Natural killer cell (primary cell): Measurements from ENCODE around the gene IFNL4. TPM values are rescaled to one million over a fixed set of nuclear protein-coding genes. Genes with fewer than 3 reads are reported as not detected.

Experiments used
- ATAC-seq, 3 donors: fragments of 150-1000 bp in 2 of 3; fragments of 200-7000 bp in 1 of 3; cut with Tn5 transposase; 1 replicate in 1 of 3; 2 replicates in 2 of 3; pipeline ENCODE4 v1.10.0; 2021; ENCODE audit warnings: mild to moderate bottlenecking in 2 of 3, moderate library complexity in 2 of 3
- DNase-seq, 2 donors: peaks; one replicate each; pipeline versions ENCODE4 v3.0.0 to v3.0.0-alpha.2; 2013 to 2021; ENCODE audit warnings: mixed read lengths in 1 of 2
- H3K27ac ChIP-seq: one replicate; pipeline ENCODE4 v1.5.1; 2013; ENCODE audit warnings: mild to moderate bottlenecking, low read length
- H3K27me3 ChIP-seq: one replicate; pipeline ENCODE4 v1.6.1; 2013; ENCODE audit warnings: low read length; ENCODE audit not compliant: control insufficient read depth, insufficient read depth
- H3K36me3 ChIP-seq: one replicate; pipeline ENCODE4 v1.6.1; 2013; ENCODE audit warnings: low read length; ENCODE audit not compliant: control insufficient read depth, insufficient read depth
- H3K4me1 ChIP-seq: one replicate; pipeline ENCODE4 v1.6.1; 2013; ENCODE audit warnings: low read length; ENCODE audit not compliant: control insufficient read depth, insufficient read depth
- H3K4me3 ChIP-seq: one replicate; pipeline ENCODE4 v1.5.1; 2013; ENCODE audit warnings: low read length
- H3K9me3 ChIP-seq: one replicate; pipeline ENCODE4 v1.6.1; 2013; ENCODE audit warnings: low read length; ENCODE audit not compliant: control insufficient read depth, insufficient read depth
- H3K27ac Mint-ChIP-seq, 2 donors: one replicate each; pipeline ENCODE4 v1.8.0; 2022; ENCODE audit warnings: mild to moderate bottlenecking in 2 of 2, mixed read lengths in 2 of 2, moderate library complexity in 1 of 2
- H3K27me3 Mint-ChIP-seq, 2 donors: one replicate each; pipeline ENCODE4 v1.8.0; 2022; ENCODE audit warnings: low read depth in 2 of 2, mixed read lengths in 2 of 2
- H3K36me3 Mint-ChIP-seq: one replicate; pipeline ENCODE4 v1.8.0; 2022; ENCODE audit warnings: mixed read lengths
- H3K4me1 Mint-ChIP-seq, 2 donors: one replicate each; pipeline ENCODE4 v1.8.0; 2022; ENCODE audit warnings: mixed read lengths in 2 of 2
- H3K4me3 Mint-ChIP-seq: one replicate; pipeline ENCODE4 v1.8.0; 2022; ENCODE audit warnings: mild to moderate bottlenecking, moderate library complexity, mixed read lengths
- H3K9me3 Mint-ChIP-seq, 2 donors: one replicate each; pipeline ENCODE4 v1.8.0; 2022; ENCODE audit warnings: mixed read lengths in 2 of 2
- WGBS: methylation state at CpG from one replicate; pipeline ENCODE4 v1.1.7; 2013; ENCODE audit warnings: missing lambda C conversion rate; ENCODE audit not compliant: insufficient coverage; 5-methylcytosine and 5-hydroxymethylcytosine counted together
- intact Hi-C: fragments of 100-400 bp; cut with micrococcal nuclease; formaldehyde crosslinking; loops from one replicate; pipeline ENCODE4 v1.14.2; 2022
- total RNA-seq, 4 donors: library from RNA; stranded (reverse); fragments of 120-200 nt in 1 of 4; gene quantifications; one replicate each; pipeline versions ENCODE4 v1.2.3 to v1.2.4, GENCODE V29; 2013 to 2022
- TF ChIP-seq, protein P1 (sequence below): fragments of 200-600 bp; IDR thresholded peaks from one replicate; pipeline ENCODE4 v1.8.0; 2022; ENCODE audit warnings: antibody characterized with exemption

The IFNL4 gene
- total RNA-seq, 3 donors from 2014 or later (not counting 1 experiment from before 2014, with no cell fraction given) = not detected

DNA sequence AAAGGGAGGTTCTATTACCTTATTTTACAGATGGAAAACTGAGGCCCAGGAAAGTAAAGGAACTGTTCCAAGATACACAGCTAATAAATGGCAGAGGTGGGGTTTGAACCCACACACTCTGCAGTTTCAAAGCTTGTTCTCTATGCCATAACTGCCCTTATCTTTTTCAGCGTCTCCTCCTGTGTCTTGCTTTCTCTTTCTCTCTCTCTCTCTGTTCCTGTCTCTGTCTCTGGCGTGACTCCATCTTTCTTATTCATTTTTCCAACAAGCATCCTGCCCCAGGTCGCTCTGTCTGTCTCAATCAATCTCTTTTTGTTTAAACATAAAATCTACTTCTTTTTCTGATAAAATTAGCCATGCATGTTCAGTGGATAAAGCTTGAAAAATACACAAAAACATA lies 3.2 kb upstream of the IFNL4 start:
- no peak overlapping the region for H3K27ac ChIP-seq
- H3K36me3 Mint-ChIP-seq = no peaks in the 10 kb centered on the region
- H3K9me3 ChIP-seq = no peaks in the 10 kb centered on the region
- peaks cover 12 to 13% of the 10 kb centered on the region in 2 donors for H3K27me3 Mint-ChIP-seq
- TF ChIP-seq, protein P1, sequence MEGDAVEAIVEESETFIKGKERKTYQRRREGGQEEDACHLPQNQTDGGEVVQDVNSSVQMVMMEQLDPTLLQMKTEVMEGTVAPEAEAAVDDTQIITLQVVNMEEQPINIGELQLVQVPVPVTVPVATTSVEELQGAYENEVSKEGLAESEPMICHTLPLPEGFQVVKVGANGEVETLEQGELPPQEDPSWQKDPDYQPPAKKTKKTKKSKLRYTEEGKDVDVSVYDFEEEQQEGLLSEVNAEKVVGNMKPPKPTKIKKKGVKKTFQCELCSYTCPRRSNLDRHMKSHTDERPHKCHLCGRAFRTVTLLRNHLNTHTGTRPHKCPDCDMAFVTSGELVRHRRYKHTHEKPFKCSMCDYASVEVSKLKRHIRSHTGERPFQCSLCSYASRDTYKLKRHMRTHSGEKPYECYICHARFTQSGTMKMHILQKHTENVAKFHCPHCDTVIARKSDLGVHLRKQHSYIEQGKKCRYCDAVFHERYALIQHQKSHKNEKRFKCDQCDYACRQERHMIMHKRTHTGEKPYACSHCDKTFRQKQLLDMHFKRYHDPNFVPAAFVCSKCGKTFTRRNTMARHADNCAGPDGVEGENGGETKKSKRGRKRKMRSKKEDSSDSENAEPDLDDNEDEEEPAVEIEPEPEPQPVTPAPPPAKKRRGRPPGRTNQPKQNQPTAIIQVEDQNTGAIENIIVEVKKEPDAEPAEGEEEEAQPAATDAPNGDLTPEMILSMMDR = no peak
- H3K27me3 ChIP-seq = peaks cover 17% of the 10 kb centered on the region
- H3K4me1 Mint-ChIP-seq = no peaks in the 10 kb centered on the region
- H3K27ac Mint-ChIP-seq = no peak overlapping the region
- no peak for ATAC-seq
- WGBS = 35% methylated on average over 3 of the region's 3 CpGs
- peaks cover 13% of the 10 kb centered on the region for H3K4me1 ChIP-seq
- no peaks in the 10 kb centered on the region for H3K9me3 Mint-ChIP-seq
- intact Hi-C loops = no loop called here
- no peak overlapping the region for H3K4me3 Mint-ChIP-seq
- no peaks in the 10 kb centered on the region for H3K36me3 ChIP-seq
- no peak overlapping the region for H3K4me3 ChIP-seq
- no peak for DNase-seq

DNA sequence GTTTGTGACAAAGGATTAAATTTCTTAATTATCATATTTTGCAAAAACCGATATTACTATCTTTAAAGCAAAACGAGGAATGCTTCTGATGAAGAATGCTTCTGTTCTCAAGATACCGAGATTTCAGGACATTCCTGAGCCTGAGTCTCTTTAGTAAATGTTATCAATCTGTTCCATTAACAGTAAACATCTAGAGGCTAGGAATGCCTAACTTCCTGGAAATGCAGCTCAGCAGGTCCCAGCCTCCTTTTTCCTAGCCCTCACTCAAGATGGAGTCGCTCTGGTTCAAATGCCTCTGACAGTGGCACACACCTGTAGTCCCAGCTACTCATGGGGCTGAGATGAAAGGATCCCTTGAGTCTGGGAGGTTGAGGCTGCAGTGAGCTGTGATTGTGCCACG lies 2.4 kb upstream of the IFNL4 start:
- TF ChIP-seq, protein P1 = no peak
- Histone ChIP-seq H3K27me3 (peaks cover 17% of the 10 kb centered on the region), H3K4me3 (no peak overlapping the region), H3K4me1 (peaks cover 14% of the 10 kb centered on the region), H3K27ac (no peak overlapping the region), H3K9me3 (no peaks in the 10 kb centered on the region), H3K36me3 (no peaks in the 10 kb centered on the region)
- Mint-ChIP-seq H3K27me3 (peaks cover 12 to 13% of the 10 kb centered on the region in 2 donors), H3K4me3 (no peak overlapping the region), H3K9me3 (no peaks in the 10 kb centered on the region), H3K27ac (no peak overlapping the region), H3K36me3 (no peaks in the 10 kb centered on the region), H3K4me1 (no peaks in the 10 kb centered on the region)
- no peak for ATAC-seq
- 90% methylated on average over 5 of the region's 5 CpGs for WGBS
- no peak for DNase-seq
- intact Hi-C loops = no loop called here

DNA sequence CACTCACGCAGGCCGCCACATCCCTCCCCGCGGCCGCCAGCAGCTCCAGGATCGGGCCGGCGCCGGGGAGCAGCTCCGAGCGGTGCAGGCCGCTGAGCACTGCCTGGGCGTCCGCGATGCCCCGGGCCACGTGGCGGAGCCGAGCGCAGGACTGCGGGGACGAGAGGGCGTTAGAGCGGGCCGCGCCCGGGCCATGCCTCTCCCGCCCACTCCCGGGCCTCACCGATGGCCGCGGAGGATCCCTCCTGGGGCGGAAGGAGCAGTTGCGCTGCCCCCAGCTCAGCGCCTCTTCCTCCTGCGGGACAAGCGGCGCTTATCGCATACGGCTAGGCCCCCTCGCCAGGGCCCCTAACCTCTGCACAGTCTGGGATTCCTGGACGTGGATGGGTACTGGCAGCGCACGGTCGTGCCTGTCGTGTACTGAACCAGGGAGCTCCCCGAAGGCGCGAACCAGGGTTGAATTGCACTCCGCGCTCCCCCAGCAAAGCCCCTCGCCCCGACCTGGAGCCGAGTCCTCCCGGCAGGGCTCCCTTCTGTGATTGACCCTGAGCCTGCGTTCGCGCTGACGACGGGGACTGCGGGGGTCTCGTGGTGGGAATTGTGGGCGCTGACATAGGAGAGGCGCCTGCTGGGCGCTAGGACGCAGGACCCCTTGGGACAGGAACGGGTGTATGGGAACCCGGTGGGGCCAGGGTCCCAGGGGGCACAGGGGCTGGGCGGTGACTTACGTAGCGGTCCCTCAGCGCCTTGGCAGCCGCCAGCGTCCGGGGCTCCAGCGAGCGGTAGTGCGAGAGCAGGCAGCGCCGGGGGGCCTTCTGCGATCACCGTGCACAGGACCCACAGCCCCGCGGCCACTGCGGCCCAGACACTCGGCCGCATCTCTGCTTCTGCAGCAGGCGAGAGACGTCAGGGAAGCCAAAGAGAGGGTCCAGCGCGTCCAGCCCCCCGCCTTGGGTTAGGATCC lies 673 bp downstream of the IFNL4 start:
- Histone ChIP-seq H3K9me3 (no peaks in the 10 kb centered on the region), H3K4me1 (peaks cover 14% of the 10 kb centered on the region), H3K36me3 (no peaks in the 10 kb centered on the region), H3K4me3 (no peak overlapping the region), H3K27ac (no peak overlapping the region), H3K27me3 (peaks cover 17% of the 10 kb centered on the region)
- 53% methylated on average over 92 of the region's 92 CpGs for WGBS
- Mint-ChIP-seq H3K4me1 (no peaks in the 10 kb centered on the region), H3K27me3 (peaks cover 12 to 13% of the 10 kb centered on the region in 2 donors), H3K36me3 (no peaks in the 10 kb centered on the region), H3K4me3 (no peak overlapping the region), H3K27ac (no peak overlapping the region), H3K9me3 (no peaks in the 10 kb centered on the region)
- TF ChIP-seq, protein P1 = no peak
- peak; percentile 21 to 64 (median 51) for ATAC-seq
- intact Hi-C loops = no loop called here
- DNase-seq = peak in 1 of 2 donors; percentile 27
